ENCODE measurements around the gene AIM2.
"Not testable (repeated sequence)": the region's sequence is repeated elsewhere in the genome, so short reads cannot be mapped to it uniquely, and the experiment has no call there.

Gene AIM2

DNA sequence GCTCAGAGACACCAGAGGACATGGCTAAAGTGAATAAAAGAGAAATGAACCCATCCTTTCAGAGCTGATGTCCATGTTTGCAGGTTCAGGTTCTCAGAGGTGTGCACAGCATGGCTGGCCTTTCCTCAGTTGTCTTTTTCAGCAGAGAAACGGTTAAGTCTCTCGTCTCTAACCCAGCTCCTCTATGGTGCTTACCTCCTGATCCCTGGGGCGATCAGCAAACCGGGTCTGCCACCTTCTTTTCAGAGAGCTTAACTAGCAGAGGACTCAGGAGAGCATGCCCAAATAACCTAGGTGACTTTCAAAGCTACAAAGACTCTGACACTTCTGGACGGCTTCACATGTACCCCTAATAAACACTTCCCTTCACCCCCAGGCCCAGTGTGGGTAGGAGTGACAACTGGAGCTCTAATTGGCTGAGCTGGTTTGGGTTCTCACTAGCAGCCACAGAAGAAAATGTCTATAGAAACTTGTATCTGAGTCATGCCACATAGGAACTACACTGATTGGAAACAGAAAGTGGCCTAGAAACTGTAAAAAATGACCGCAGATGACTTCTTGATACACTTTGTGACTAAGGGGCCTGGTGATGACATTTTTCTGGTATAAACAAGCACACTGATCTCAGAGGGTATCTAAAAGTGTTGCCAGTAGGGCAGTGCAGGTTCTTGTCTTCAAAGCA, at the start of gene AIM2:
TSS of gene AIM2 (minus strand) at position 329 of the 682 bp plus-strand sequence. CDS start 3,267 bp downstream, outside the sequence.
- no peak for DNase-seq (ENCODE audit: low read depth)

DNA sequence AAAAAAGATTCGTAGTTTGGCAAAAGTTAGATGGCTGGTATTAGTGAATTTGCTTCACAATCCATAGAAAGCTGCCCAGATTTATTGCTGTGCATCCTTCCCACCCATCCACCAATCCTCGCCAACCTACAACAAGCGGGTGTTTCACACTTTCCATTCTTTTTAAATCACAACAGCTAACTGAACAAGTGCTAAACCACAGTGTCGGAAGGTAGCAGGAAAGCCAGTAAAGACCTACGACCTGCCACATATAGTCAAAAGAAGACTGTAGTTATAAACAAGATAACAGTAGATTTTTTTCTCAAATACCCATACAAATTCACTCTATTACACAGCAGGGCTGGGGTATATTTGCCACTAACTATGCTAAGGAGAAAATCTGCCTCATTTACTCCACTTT, 47.0 kb upstream of the AIM2 start:
- no peak for DNase-seq (ENCODE audit: low read depth)

- DNase-seq (ENCODE audit: low read depth): no peak
These were observed 45.5 kb upstream of the AIM2 start for GRCh38 chr1:159122005-159122621.

DNA sequence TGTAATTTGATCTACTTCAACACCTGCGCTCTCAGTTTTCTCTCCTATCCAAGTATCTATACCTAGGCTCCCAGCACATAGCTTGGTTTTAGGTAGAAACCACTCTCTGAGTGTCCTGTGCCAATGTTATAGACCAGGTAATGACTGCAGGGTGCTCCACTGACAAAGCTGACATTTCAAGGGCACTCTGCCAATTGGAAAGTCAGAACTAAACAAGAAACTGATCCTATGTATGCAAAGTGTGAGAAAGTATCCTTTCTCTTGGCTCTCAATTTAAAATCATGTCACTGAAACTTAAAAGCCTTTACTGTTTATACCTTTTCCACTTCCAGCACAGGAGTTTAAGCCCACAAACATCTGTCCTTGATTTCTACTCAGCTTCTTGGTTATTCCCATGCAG, 45.0 kb upstream of the AIM2 start:
- no peak for DNase-seq (ENCODE audit: low read depth)

DNA sequence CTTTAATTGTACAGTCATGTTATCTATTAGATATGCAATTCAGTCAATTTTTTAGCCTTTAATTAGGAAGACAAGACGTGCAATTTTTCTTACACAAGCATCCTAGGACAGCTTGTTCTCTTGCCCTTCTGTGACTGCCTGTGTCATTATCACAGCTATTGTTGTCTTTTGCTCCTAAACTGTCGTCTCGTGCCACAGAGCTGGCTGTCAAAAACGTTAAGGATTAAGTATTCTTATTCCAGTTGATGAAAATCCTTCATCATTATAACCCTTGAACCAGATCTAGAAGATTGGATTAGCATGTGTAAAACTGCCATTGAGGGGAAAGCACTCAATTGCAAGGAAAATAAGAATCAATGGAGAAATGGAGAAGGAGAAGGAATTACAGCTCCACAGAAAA, 43.8 kb upstream of the AIM2 start:
- no peak for DNase-seq (ENCODE audit: low read depth)

DNA sequence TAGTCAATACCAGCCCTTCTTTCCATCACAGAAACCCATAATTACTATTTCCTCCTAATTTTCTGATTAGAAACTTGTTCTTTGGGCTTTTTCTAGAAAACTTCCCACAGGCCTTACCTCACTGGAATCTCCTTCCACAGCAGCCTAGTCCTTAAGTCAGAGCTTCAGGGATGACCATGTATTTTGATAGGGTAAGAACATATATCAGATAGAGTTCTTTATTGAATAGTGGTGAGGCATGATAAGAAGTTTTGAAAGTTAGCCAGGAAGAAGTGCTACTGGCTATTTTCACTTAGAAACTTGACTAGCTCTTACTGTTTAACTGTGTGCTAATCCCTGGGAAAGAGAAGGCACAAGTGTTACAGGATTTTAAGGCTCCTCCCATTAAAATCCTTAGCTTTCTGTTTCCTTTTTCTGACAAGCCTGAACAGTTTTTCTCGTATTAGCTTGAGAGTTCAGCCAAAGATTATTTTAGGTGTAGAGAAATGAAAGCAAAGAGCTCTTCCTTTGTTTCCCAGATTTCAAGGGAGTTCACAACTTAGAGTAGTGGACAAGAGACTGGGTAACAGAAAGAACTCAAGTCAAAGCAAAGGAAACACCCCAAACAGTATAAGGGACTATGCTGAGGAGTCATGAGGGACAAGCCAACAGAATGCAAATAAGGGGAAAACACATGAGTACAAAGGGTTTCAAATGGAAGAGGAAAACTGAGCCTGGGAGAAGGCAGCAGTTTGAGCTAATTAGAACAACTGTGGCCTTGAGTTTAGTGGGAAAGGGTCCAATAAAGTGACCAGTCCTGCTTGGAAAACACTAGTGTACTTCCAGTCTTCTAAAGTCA, 37.2 kb upstream of the AIM2 start:
- DNase-seq (ENCODE audit: low read depth): no peak

GRCh38 chr1:159103021-159103420, 26.5 kb upstream of the AIM2 start:
- DNase-seq (ENCODE audit: low read depth): not testable (repeated sequence)

- no peak for DNase-seq (ENCODE audit: low read depth)
These were observed 24.0 kb upstream of the AIM2 start for GRCh38 chr1:159100589-159100988.

GRCh38 chr1:159098596-159098995, 22.0 kb upstream of the AIM2 start:
- DNase-seq (ENCODE audit: low read depth): no peak

DNA sequence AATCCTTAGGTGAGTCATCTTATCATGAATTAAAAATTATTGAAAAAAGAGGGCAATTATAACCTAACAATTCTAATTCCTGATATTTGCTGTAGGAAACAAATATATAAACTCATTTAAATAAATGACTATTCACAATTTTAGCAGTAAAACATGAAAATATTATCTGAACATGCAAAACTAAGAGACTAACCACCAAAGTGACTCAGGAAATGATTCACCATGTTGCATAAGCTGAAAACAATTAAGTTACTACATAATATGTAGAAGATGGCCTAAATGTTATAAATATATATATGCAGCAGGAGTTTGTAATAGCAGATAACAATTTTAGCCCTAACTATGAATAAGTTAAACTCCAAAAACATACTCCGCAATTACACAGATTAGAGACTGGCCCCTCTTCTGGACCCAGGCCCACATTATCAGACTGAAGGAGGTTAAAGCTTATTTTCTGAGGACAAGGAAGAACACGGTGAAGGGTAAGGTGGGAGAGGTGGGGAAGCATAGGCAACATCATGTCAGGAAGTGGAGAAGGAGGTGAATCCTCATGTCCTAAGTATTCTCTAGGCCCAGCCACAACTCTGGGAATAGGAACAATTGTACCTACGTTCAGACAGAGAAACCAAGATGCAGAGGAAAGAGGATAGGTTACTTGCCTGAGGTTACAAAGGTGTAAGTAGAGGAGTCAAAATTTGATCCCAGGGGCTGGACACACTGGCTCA, 15.6 kb upstream of the AIM2 start:
- no peak for DNase-seq (ENCODE audit: low read depth)

GRCh38 chr1:159091607-159092031, 15.1 kb upstream of the AIM2 start:
- no peak for DNase-seq (ENCODE audit: low read depth)

- no peak for DNase-seq (ENCODE audit: low read depth)
These were observed 14.6 kb upstream of the AIM2 start for GRCh38 chr1:159091180-159091560.

- DNase-seq (ENCODE audit: low read depth): no peak
These were observed 14.0 kb upstream of the AIM2 start for GRCh38 chr1:159090286-159091179.

- DNase-seq (ENCODE audit: low read depth): no peak
These were observed 12.7 kb upstream of the AIM2 start for GRCh38 chr1:159089184-159089791.

DNA sequence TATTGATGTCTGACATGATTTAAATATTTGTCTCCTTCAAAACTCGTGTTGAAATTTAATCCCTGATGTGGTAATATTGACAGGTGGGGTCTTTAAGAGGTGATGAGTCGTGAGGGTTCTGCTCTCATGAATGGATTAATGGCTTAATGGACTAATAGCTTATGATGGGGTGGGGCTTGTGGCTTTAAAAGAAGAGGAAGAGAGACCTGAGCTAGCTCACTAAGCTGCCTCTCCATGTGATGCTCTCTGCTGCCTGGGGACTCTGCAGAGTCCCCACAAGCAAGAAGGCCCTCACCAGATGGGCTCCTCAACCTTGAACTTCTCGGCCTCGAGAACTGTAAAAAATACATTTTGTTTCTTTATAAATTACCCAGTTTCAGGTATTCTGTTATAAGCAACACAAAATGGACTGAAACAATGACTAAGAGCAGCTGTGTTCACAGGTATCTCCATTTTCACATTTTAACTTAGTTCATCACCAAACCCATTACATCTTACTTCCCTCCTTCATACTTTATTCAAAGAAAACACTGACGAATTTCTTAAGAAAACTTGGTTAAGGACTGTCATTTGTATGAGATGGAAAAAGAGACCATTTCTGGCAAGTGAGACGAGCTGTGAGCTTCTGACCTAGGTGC, 12.1 kb upstream of the AIM2 start:
- no peak for DNase-seq (ENCODE audit: low read depth)

- DNase-seq (ENCODE audit: low read depth): no peak
These were observed 11.5 kb upstream of the AIM2 start for GRCh38 chr1:159088050-159088449.

GRCh38 chr1:159084867-159085266, 8.3 kb upstream of the AIM2 start:
- no peak for DNase-seq (ENCODE audit: low read depth)

DNA sequence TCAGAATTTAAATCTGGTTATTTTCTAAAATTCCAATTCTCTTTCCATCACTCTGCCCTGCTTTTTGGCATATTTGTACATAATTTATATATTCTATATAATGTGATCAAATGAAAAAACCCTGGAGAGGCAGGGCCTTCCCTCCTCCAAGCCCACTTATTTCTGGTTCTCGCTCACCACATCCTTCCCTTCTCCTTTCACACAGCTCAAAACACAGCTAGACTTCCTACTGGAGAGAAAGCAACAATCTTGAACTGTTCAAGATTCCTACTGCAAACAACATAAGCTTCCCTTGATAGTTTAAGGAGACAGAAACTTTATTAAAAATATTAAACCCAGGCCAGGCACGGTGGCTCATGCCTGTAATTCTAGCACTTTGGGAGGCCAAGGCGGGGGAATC, 7.6 kb upstream of the AIM2 start:
- no peak for DNase-seq (ENCODE audit: low read depth)

DNA sequence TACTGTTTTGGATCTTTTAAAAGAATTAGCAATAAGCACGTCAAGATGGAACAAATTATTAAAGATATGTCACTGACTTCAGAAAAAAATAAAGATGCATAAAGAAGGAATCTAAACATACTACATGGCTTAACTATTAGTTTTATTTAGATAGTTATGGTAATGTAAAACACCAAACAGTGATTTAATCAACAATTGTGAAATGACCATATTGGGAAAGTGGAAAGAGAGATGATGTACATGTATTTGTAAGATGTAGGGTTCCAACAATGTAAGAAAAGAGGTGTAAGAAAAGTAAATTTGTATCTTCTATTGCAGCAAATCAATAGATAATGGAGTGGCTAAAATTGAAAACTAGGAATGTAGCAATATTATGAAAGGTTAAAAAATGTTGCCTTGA, 6.4 kb upstream of the AIM2 start:
- DNase-seq (ENCODE audit: low read depth): no peak

- DNase-seq (ENCODE audit: low read depth): no peak
These were observed 5.1 kb upstream of the AIM2 start for GRCh38 chr1:159081626-159082025.
